Right lobe of liver (tissue), 4 donors: Measurements from ENCODE around the gene MAP3K5.

ENCODE experiments used
- CTCF ChIP-seq, 4 donors: fragments of 200-600 bp in 3 of 4; fragments of 450-650 bp in 1 of 4; IDR thresholded peaks; one replicate each; pipeline versions ENCODE4 v1.5.1 to v1.8.0; 2016 to 2022; ENCODE audit warnings: antibody characterized with exemption in 4 of 4, mild to moderate bottlenecking in 2 of 4
- POLR2A ChIP-seq: fragments of 450-650 bp; IDR thresholded peaks from one replicate; pipeline ENCODE4 v1.6.1; 2017; ENCODE audit warnings: antibody characterized with exemption, mild to moderate bottlenecking
- donor health status: DM: no; HTN: no; CAD: no.
- donor health status: DM: no; HTN: no; CAD: no.
- donor health status: DM: no; HTN: yes; CAD: no.

- TF ChIP-seq CTCF (IDR thresholded peaks at IDR 0.05) (peak; percentile 95 to 100 (median 98)), POLR2A (peak; percentile 70)
Measured at GRCh38 chr6:136550330-136551071, 241.8 kb downstream of the MAP3K5 start, which contains the start of gene MAP7.
